Epithelial cell of esophagus (primary cell): ENCODE results near the gene FOXR1.
"Not testable (repeated sequence)": the region's sequence is repeated elsewhere in the genome, so short reads cannot be mapped to it uniquely, and the experiment has no call there.

ENCODE experiments used
- DNase-seq: peaks from one replicate; pipeline ENCODE4 v3.0.0; 2010; ENCODE audit warnings: low read depth
- H3K4me3 ChIP-seq: 2 replicates; pipeline ENCODE4 v1.5.1; 2011; ENCODE audit warnings: mild to moderate bottlenecking, low read length, control low read depth
- CTCF ChIP-seq: IDR thresholded peaks from 2 replicates; pipeline ENCODE4 v1.5.1; 2011; ENCODE audit warnings: low read depth, mild to moderate bottlenecking, low read length, control low read depth, inconsistent platforms; ENCODE audit not compliant: insufficient read depth; ENCODE audit errors: missing control alignments

FOXR1 gene

GRCh38 chr11:118980191-118980881 lies 8.8 kb downstream of the FOXR1 start:
- H3K4me3 ChIP-seq: no peak overlapping the region
- TF ChIP-seq CTCF: no peak
- DNase-seq: no peak

GRCh38 chr11:118984337-118984736 lies 12.8 kb downstream of the FOXR1 start:
- not testable (repeated sequence) for DNase-seq, H3K4me3 ChIP-seq

- DNase-seq: no peak
- TF ChIP-seq CTCF: no peak
- H3K4me3 ChIP-seq: no peak overlapping the region
Measured at GRCh38 chr11:118984825-118985224, 13.3 kb downstream of the FOXR1 start.

- DNase-seq: peak; percentile 98
- no peak overlapping the region for H3K4me3 ChIP-seq
- no peak for TF ChIP-seq CTCF
Measured at GRCh38 chr11:118988280-118988679, 16.7 kb downstream of the FOXR1 start.

- not testable (repeated sequence) for DNase-seq, H3K4me3 ChIP-seq
Measured at GRCh38 chr11:118991486-118992038, 20.0 kb downstream of the FOXR1 start.

- H3K4me3 ChIP-seq: peak overlapping the region; percentile 84
- peak; percentile 27 for TF ChIP-seq CTCF
- peak; percentile 28 for DNase-seq
Measured at GRCh38 chr11:118996926-118997626, 25.5 kb downstream of the FOXR1 start.

- no peak for TF ChIP-seq CTCF
- peak within 1 kb of the TSS; percentile 84 for H3K4me3 ChIP-seq
- DNase-seq: peak; percentile 89
Measured at GRCh38 chr11:118997627-118998387, 26.2 kb downstream of the FOXR1 start, which contains the start of gene CENATAC. Gene CENATAC, plus strand, starts transcription at chr11:118998138. Its CDS starts 60 bp downstream, at chr11:118998198.
